ENCODE measurements around the gene UGT1A3.

The UGT1A3 gene

GRCh38 chr2:233760043-233760442, 31.2 kb downstream of the UGT1A3 start, which contains the start of gene UGT1A1:
UGT1A1 (plus strand) TSS chr2:233760270; CDS start chr2:233760288, 18 bp downstream.
- DNase-seq, result no peak

GRCh38 chr2:233761040-233761769, 32.4 kb downstream of the UGT1A3 start:
- DNase-seq, result no peak

GRCh38 chr2:233764264-233764663, 35.4 kb downstream of the UGT1A3 start:
- DNase-seq, result no peak

GRCh38 chr2:233764761-233765160, 35.9 kb downstream of the UGT1A3 start:
- no peak for DNase-seq

- no peak for DNase-seq
Observed at GRCh38 chr2:233766416-233766815, 37.6 kb downstream of the UGT1A3 start.

GRCh38 chr2:233768076-233768475, 39.2 kb downstream of the UGT1A3 start:
- DNase-seq, result no peak

- no peak for DNase-seq
Observed at GRCh38 chr2:233769260-233769659, 40.4 kb downstream of the UGT1A3 start.

- no peak for DNase-seq
Observed at GRCh38 chr2:233772153-233772552, 43.3 kb downstream of the UGT1A3 start.

GRCh38 chr2:233772583-233772982, 43.7 kb downstream of the UGT1A3 start:
- DNase-seq, result no peak

GRCh38 chr2:233773854-233774253, 45.0 kb downstream of the UGT1A3 start:
- no peak for DNase-seq

GRCh38 chr2:233775414-233775813, 46.6 kb downstream of the UGT1A3 start:
- DNase-seq, result no peak

- no peak for DNase-seq
Observed at GRCh38 chr2:233778030-233778429, 49.2 kb downstream of the UGT1A3 start, which contains the start of gene MROH2A. MROH2A (plus strand) TSS chr2:233778330; CDS start chr2:233779359, 1,029 bp downstream.

- DNase-seq, result no peak
Observed at GRCh38 chr2:233779722-233780121, 50.9 kb downstream of the UGT1A3 start.

GRCh38 chr2:233780771-233781170, 51.9 kb downstream of the UGT1A3 start:
- DNase-seq, result no peak

- DNase-seq, result no peak
Observed at GRCh38 chr2:233789554-233789953, 60.7 kb downstream of the UGT1A3 start.

GRCh38 chr2:233791151-233791882, 62.5 kb downstream of the UGT1A3 start:
- no peak for DNase-seq

GRCh38 chr2:233791883-233792329, 63.1 kb downstream of the UGT1A3 start:
- DNase-seq, result no peak

GRCh38 chr2:233792720-233793119, 63.9 kb downstream of the UGT1A3 start:
- no peak for DNase-seq

- no peak for DNase-seq
Observed at GRCh38 chr2:233793465-233794127, 64.8 kb downstream of the UGT1A3 start.

GRCh38 chr2:233794128-233794658, 65.4 kb downstream of the UGT1A3 start:
- DNase-seq, result no peak

- DNase-seq, result no peak
Observed at GRCh38 chr2:233795735-233796171, 66.9 kb downstream of the UGT1A3 start.

- DNase-seq, result no peak
Observed at GRCh38 chr2:233796254-233796653, 67.4 kb downstream of the UGT1A3 start.
